Lower lobe of right lung (tissue), 2 donors: ENCODE measurements around the gene FCAMR. TPM values are rescaled to one million over a fixed set of nuclear protein-coding genes. Genes with fewer than 3 reads are reported as not detected.

Experiments used
- ATAC-seq, 2 donors: fragments of 200-7000 bp; cut with Tn5 transposase; one replicate each; pipeline ENCODE4 v1.9.1; 2020 to 2022; ENCODE audit warnings: mild to moderate bottlenecking in 2 of 2, moderate library complexity in 2 of 2
- DNase-seq: peaks from one replicate; pipeline ENCODE4 v3.0.0-alpha.2; 2020
- H3K27ac ChIP-seq: fragments of 200-600 bp; one replicate; pipeline ENCODE4 v1.8.0; 2022
- H3K27me3 ChIP-seq: fragments of 200-600 bp; one replicate; pipeline ENCODE4 v1.8.0; 2022; ENCODE audit warnings: low read depth
- H3K36me3 ChIP-seq: fragments of 200-600 bp; one replicate; pipeline ENCODE4 v1.8.0; 2022; ENCODE audit warnings: mild to moderate bottlenecking
- H3K4me1 ChIP-seq: fragments of 200-600 bp; one replicate; pipeline ENCODE4 v1.8.0; 2022
- H3K4me3 ChIP-seq: fragments of 200-600 bp; one replicate; pipeline ENCODE4 v1.8.0; 2022; ENCODE audit warnings: mild to moderate bottlenecking
- H3K9me3 ChIP-seq: fragments of 200-600 bp; one replicate; pipeline ENCODE4 v1.8.0; 2022
- CTCF ChIP-seq: fragments of 200-600 bp; IDR thresholded peaks from one replicate; pipeline ENCODE4 v1.8.0; 2022; ENCODE audit warnings: antibody characterized with exemption, mild to moderate bottlenecking
- intact Hi-C: fragments of 100-400 bp; cut with DNase I; formaldehyde crosslinking; loops from one replicate; pipeline ENCODE4 v1.11.0; 2022
- total RNA-seq: library from RNA; stranded (reverse); fragmentation: NEBNext Ultra II Directional; extraction: Animal tissue kit (Norgen Biotek cat#: 25700); gene quantifications from one replicate; pipeline ENCODE4 v1.2.1, GENCODE V29; 2021
- donor health status: DM: no; HTN: yes; CAD: no; lungs with severe emphysema.

The FCAMR gene
- total RNA-seq, 1 donor from 2014 or later = not detected

- H3K4me1 ChIP-seq = no peaks in the 10 kb centered on the region
- H3K27me3 ChIP-seq = no peaks in the 10 kb centered on the region
- intact Hi-C loops = no loop called here
- peak in 1 of 2 donors; percentile 36 for ATAC-seq
- no peaks in the 10 kb centered on the region for H3K9me3 ChIP-seq
- H3K36me3 ChIP-seq = no peaks in the 10 kb centered on the region
- no peak for DNase-seq
- H3K27ac ChIP-seq = no peak overlapping the region
- H3K4me3 ChIP-seq = no peak overlapping the region
- TF ChIP-seq CTCF = no peak
Observed at GRCh38 chr1:206992790-206993189, 22.5 kb upstream of the FCAMR start.

GRCh38 chr1:206987873-206988272 is 17.6 kb upstream of the FCAMR start:
- Histone ChIP-seq H3K27ac (no peak overlapping the region), H3K36me3 (no peaks in the 10 kb centered on the region), H3K9me3 (no peaks in the 10 kb centered on the region), H3K4me3 (no peak overlapping the region), H3K27me3 (no peaks in the 10 kb centered on the region), H3K4me1 (no peaks in the 10 kb centered on the region)
- TF ChIP-seq CTCF = no peak
- intact Hi-C loops = no loop called here
- ATAC-seq (no peak), DNase-seq (no peak)

- Histone ChIP-seq H3K4me1 (no peaks in the 10 kb centered on the region), H3K9me3 (no peaks in the 10 kb centered on the region), H3K4me3 (no peak overlapping the region), H3K27me3 (no peaks in the 10 kb centered on the region), H3K27ac (no peak overlapping the region), H3K36me3 (no peaks in the 10 kb centered on the region)
- TF ChIP-seq CTCF = no peak
- intact Hi-C loops = no loop called here
- ATAC-seq (no peak), DNase-seq (no peak)
Observed at GRCh38 chr1:206986885-206987284, 16.6 kb upstream of the FCAMR start.

- ATAC-seq (peak; percentile 16 to 64), DNase-seq (no peak)
- H3K27ac ChIP-seq = no peak overlapping the region
- TF ChIP-seq CTCF = no peak
- H3K27me3 ChIP-seq = no peaks in the 10 kb centered on the region
- intact Hi-C loops = no loop called here
- H3K9me3 ChIP-seq = no peaks in the 10 kb centered on the region
- H3K36me3 ChIP-seq = no peaks in the 10 kb centered on the region
- no peak overlapping the region for H3K4me3 ChIP-seq
- no peaks in the 10 kb centered on the region for H3K4me1 ChIP-seq
Observed at GRCh38 chr1:206986402-206986801, 16.1 kb upstream of the FCAMR start.

GRCh38 chr1:206985162-206985749 is 15.0 kb upstream of the FCAMR start:
- Histone ChIP-seq H3K4me3 (no peak overlapping the region), H3K4me1 (no peaks in the 10 kb centered on the region), H3K27me3 (no peaks in the 10 kb centered on the region), H3K36me3 (no peaks in the 10 kb centered on the region), H3K9me3 (no peaks in the 10 kb centered on the region), H3K27ac (no peak overlapping the region)
- ATAC-seq (no peak), DNase-seq (no peak)
- intact Hi-C loops = no loop called here
- no peak for TF ChIP-seq CTCF
